ENCODE data around the gene RASGRP4.
"Not testable (repeated sequence)": the region's sequence is repeated elsewhere in the genome, so short reads cannot be mapped to it uniquely, and the experiment has no call there.

The RASGRP4 gene

GRCh38 chr19:38375098-38375493 lies 50.9 kb downstream of the RASGRP4 start:
- DNase-seq (ENCODE audit: extremely low read depth in 1 of 2, low read depth in 1 of 2), result no peak

- DNase-seq (ENCODE audit: extremely low read depth in 1 of 2, low read depth in 1 of 2), result peak; percentile 94 to 97
These were observed 51.5 kb downstream of the RASGRP4 start, which contains the start of gene PSMD8 for GRCh38 chr19:38374332-38375097. PSMD8 (plus strand) TSS chr19:38374571; CDS start chr19:38374602, 31 bp downstream.

- no peak for DNase-seq (ENCODE audit: extremely low read depth in 1 of 2, low read depth in 1 of 2)
These were observed 52.1 kb downstream of the RASGRP4 start for GRCh38 chr19:38373907-38374331.

GRCh38 chr19:38371081-38371480 lies 54.9 kb downstream of the RASGRP4 start:
- DNase-seq (ENCODE audit: extremely low read depth in 1 of 2, low read depth in 1 of 2), result no peak

- no peak for DNase-seq (ENCODE audit: extremely low read depth in 1 of 2, low read depth in 1 of 2)
These were observed 55.7 kb downstream of the RASGRP4 start for GRCh38 chr19:38370299-38370698.

GRCh38 chr19:38369584-38369983 lies 56.4 kb downstream of the RASGRP4 start:
- DNase-seq (ENCODE audit: extremely low read depth in 1 of 2, low read depth in 1 of 2), result no peak

GRCh38 chr19:38367041-38367440 lies 59.0 kb downstream of the RASGRP4 start:
- DNase-seq (ENCODE audit: extremely low read depth in 1 of 2, low read depth in 1 of 2), result no peak

GRCh38 chr19:38362946-38363688 lies 62.9 kb downstream of the RASGRP4 start:
- not testable (repeated sequence) for DNase-seq (ENCODE audit: extremely low read depth in 1 of 2, low read depth in 1 of 2)

- DNase-seq (ENCODE audit: extremely low read depth in 1 of 2, low read depth in 1 of 2), result peak in 1 of 2 donors; percentile 50
These were observed 63.7 kb downstream of the RASGRP4 start for GRCh38 chr19:38362076-38362945.

GRCh38 chr19:38361633-38362075 lies 64.4 kb downstream of the RASGRP4 start:
- DNase-seq (ENCODE audit: extremely low read depth in 1 of 2, low read depth in 1 of 2), result peak in 1 of 2 donors; percentile 37

- no peak for DNase-seq (ENCODE audit: extremely low read depth in 1 of 2, low read depth in 1 of 2)
These were observed 65.0 kb downstream of the RASGRP4 start for GRCh38 chr19:38360839-38361631.

- DNase-seq (ENCODE audit: extremely low read depth in 1 of 2, low read depth in 1 of 2), result no peak
These were observed 65.7 kb downstream of the RASGRP4 start for GRCh38 chr19:38360351-38360750.

- DNase-seq (ENCODE audit: extremely low read depth in 1 of 2, low read depth in 1 of 2), result no peak
These were observed 66.6 kb downstream of the RASGRP4 start for GRCh38 chr19:38359242-38360021.
